ENCODE results near the gene PRUNE2.

Gene PRUNE2

DNA sequence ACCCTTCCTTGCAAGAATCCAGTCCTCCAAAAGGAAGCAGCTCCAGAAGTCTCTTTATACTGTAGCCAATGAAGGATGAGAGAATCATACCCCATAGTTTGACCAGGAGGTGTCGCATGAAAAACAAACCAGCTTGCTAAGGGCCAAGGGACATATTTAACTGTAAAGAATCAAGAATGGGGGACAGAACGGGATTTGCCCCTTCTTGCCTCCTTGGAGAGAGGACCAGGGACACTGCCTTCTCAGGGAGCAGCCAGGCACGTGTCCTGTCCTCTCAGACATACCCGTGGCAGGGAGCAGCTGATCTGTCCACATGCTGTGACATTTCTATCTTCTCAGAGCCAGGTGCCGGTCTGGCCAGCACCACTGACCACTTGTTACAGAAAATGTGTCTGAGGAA is 11.7 kb downstream of the PRUNE2 start:
- TF ChIP-seq, protein P1, sequence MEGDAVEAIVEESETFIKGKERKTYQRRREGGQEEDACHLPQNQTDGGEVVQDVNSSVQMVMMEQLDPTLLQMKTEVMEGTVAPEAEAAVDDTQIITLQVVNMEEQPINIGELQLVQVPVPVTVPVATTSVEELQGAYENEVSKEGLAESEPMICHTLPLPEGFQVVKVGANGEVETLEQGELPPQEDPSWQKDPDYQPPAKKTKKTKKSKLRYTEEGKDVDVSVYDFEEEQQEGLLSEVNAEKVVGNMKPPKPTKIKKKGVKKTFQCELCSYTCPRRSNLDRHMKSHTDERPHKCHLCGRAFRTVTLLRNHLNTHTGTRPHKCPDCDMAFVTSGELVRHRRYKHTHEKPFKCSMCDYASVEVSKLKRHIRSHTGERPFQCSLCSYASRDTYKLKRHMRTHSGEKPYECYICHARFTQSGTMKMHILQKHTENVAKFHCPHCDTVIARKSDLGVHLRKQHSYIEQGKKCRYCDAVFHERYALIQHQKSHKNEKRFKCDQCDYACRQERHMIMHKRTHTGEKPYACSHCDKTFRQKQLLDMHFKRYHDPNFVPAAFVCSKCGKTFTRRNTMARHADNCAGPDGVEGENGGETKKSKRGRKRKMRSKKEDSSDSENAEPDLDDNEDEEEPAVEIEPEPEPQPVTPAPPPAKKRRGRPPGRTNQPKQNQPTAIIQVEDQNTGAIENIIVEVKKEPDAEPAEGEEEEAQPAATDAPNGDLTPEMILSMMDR (IDR thresholded peaks at IDR 0.05; ENCODE audit: low read depth, low read length, missing control alignments) = no peak
- no peak for DNase-seq (ENCODE audit: extremely low read depth, low read depth)

DNA sequence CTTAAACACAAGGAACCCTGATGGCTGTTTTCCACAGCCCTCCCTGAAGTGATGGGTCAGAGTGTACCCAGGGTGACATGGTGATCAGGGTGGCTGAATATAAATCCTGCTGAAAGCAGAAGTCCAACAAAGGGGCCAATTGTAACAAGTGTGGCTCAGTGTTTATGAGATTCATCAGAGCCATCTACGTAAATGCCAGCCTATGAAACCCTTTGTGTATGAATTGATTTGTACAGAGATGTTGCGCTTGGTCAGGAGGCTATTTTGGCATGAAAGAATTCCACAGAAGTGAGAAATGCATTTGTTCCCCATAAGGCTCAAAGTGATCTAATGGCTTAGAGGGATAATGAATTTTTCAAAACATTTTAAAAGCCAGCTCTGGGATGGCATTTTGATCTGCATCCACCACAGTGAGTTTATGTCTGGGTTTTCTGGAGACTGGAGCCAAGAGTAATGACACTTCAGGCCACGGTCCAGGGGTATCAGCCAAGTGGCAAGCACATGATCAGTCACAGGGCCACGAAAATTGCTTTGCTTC is 12.4 kb downstream of the PRUNE2 start:
- DNase-seq (ENCODE audit: extremely low read depth, low read depth) = no peak
- TF ChIP-seq, protein P1 (IDR thresholded peaks at IDR 0.05; ENCODE audit: low read depth, low read length, missing control alignments) = no peak
- H3K4me3 ChIP-seq (replicated peaks; ENCODE audit: low read depth, low read length) = no peak overlapping the region

More for the DNA sequence above, 11.7 kb downstream of the PRUNE2 start:
- H3K4me3 ChIP-seq (replicated peaks; ENCODE audit: low read depth, low read length) = no peak overlapping the region

DNA sequence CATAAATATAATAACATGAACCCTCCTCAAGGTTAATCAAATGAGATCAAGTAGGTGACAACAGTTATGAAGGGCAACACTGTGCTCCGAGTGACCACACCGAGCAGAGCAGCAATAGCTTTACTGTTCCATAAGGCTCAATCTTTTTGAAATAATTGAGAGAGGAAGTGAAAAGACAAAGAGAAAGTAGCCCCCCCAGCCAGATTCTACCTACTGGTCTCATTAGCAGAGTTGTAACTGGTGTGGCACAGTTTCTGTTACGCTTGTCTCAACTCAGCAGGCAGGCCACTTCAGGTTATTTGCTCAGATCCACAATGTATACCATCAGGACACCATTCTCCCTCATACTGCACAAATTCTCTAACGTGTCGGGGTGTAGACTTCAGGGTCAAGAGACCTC is 14.0 kb downstream of the PRUNE2 start:
- TF ChIP-seq, protein P1 (IDR thresholded peaks at IDR 0.05; ENCODE audit: low read depth, low read length, missing control alignments) = no peak
- no peak overlapping the region for H3K4me3 ChIP-seq (replicated peaks; ENCODE audit: low read depth, low read length)
- no peak for DNase-seq (ENCODE audit: extremely low read depth, low read depth)

DNA sequence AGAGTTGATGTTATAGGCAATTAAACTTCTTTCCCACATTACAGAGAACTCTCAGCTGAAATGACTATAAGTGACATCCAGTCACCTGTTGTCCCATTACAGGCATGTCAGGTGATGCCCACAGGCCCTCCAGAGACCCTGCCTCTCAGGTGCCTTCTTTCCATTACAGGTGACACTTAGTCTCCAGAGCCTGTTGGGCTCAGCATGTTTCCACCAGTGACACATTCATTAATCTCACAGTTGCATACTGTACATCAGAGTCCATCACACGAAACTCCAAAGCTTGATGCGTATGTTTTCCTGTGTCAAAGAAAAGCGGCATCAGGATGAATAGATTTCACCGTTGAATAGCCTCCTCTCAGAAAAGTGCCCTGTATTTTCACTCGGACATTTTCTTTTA is 14.6 kb downstream of the PRUNE2 start:
- TF ChIP-seq, protein P1 (IDR thresholded peaks at IDR 0.05; ENCODE audit: low read depth, low read length, missing control alignments) = no peak
- no peak for DNase-seq (ENCODE audit: extremely low read depth, low read depth)
- H3K4me3 ChIP-seq (replicated peaks; ENCODE audit: low read depth, low read length) = no peak overlapping the region

DNA sequence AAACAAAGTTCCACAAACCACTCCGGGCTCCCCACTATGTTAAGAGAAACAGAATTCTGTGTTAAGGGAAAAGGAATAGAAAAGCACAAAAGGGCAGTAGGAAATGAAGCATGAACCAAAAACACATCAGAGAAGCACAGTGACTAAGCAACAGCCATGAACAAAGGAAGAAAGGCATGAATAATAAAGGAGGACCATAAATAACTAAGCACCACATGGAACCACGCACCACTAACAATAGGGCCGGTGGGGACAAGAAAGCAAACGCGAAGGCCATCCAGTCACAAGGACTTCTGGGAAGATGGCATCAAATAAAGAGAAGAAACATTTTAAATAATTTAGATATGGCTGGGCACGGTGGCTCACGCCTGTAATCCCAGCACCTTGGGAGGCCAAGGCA is 18.0 kb downstream of the PRUNE2 start:
- H3K4me3 ChIP-seq (replicated peaks; ENCODE audit: low read depth, low read length) = no peak overlapping the region
- TF ChIP-seq, protein P1 (IDR thresholded peaks at IDR 0.05; ENCODE audit: low read depth, low read length, missing control alignments) = no peak
- DNase-seq (ENCODE audit: extremely low read depth, low read depth) = no peak

DNA sequence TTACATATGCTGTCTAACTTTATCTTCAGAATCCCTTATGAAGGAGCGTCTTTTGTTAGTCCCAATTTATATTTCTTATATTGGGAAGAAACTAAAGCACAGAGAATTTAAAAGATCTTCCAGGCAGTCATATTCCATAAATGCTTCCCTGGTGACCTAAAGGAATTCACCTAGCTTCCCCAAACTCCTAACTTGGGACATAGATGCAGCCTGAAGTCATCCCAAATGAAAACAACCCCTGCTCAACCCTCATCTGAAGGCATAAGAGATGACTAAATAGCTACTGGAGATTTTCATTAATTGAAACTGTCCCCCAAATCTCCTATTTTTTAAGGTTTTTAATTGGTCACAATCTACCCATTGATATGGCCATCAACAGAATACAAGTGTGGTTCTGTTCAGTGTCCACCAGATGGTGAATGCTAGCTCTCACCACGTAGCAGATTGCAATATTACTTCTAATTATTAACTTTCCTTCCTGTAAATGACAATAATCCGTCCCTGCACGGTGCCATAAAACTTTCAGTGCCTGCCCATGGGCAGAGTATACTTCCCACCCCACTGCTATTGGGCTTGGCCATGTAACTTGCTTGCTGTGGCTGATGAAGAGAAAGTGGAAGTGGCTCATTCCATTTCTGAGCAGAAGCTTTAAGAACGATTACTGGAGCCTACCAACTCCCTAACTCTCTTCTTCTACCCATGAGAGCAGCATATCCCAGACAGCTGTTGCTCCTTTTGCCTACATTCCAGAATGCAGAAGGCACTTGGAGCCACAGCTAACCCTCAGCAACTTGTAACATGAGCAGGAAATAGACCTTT is 18.7 kb downstream of the PRUNE2 start:
- no peak overlapping the region for H3K4me3 ChIP-seq (replicated peaks; ENCODE audit: low read depth, low read length)
- DNase-seq (ENCODE audit: extremely low read depth, low read depth) = no peak
- TF ChIP-seq, protein P1 (IDR thresholded peaks at IDR 0.05; ENCODE audit: low read depth, low read length, missing control alignments) = no peak

Measured in HFF-Myc (cell line).